ENCODE measurements around the gene GSTM2.

Gene GSTM2

DNA sequence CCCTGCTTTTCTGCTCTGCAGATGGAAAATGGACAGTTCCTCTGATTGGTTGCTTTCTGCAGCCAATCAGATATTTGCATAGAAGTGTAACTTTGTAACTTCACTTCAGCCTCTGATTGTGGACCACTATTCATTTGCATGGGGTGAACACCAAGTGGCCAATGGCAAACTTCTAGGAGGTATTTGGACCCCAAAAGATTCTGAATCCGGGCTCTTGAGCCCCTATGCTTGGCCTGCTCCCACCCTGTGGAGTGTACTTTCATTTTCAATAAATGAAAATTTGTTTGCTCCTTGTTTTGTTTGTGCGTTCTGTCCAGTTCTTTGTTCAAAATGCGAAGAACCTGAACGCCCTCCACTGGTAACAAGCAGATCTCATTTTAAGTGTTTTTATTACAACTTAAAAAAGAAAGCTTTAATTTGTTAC is 18.4 kb upstream of the GSTM2 start:
- peak overlapping the region; percentile 44 for H3K4me3 ChIP-seq (ENCODE audit: control insufficient read depth, low read depth, low read length)
- peak; percentile 75 for DNase-seq (ENCODE audit: low read depth)
- TF ChIP-seq, protein P1, sequence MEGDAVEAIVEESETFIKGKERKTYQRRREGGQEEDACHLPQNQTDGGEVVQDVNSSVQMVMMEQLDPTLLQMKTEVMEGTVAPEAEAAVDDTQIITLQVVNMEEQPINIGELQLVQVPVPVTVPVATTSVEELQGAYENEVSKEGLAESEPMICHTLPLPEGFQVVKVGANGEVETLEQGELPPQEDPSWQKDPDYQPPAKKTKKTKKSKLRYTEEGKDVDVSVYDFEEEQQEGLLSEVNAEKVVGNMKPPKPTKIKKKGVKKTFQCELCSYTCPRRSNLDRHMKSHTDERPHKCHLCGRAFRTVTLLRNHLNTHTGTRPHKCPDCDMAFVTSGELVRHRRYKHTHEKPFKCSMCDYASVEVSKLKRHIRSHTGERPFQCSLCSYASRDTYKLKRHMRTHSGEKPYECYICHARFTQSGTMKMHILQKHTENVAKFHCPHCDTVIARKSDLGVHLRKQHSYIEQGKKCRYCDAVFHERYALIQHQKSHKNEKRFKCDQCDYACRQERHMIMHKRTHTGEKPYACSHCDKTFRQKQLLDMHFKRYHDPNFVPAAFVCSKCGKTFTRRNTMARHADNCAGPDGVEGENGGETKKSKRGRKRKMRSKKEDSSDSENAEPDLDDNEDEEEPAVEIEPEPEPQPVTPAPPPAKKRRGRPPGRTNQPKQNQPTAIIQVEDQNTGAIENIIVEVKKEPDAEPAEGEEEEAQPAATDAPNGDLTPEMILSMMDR (conservative IDR thresholded peaks at IDR 0.05; ENCODE audit: control insufficient read depth, insufficient read depth, low read depth, low read length) = peak; percentile 56

DNA sequence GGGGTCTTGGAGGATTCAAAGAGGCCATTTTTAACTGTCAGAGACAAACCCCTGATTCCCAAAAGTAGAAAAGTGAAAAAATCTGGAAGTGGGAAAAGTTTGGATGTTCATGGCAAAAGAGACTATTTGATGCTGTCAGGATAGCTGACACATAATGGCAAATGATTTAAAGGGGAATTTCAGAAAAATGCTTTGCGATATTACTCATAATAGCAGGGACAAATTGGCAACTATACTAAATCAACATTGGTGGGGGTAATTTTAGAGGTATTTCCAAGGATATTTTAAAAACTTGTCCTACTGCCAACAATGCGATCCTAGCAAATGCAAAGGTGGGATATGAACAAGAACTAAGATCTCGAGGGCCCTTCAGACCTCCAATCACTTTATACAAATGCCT is 17.2 kb upstream of the GSTM2 start:
- DNase-seq (ENCODE audit: low read depth) = no peak
- no peak overlapping the region for H3K4me3 ChIP-seq (ENCODE audit: control insufficient read depth, low read depth, low read length)
- TF ChIP-seq, protein P1 (conservative IDR thresholded peaks at IDR 0.05; ENCODE audit: control insufficient read depth, insufficient read depth, low read depth, low read length) = no peak

DNA sequence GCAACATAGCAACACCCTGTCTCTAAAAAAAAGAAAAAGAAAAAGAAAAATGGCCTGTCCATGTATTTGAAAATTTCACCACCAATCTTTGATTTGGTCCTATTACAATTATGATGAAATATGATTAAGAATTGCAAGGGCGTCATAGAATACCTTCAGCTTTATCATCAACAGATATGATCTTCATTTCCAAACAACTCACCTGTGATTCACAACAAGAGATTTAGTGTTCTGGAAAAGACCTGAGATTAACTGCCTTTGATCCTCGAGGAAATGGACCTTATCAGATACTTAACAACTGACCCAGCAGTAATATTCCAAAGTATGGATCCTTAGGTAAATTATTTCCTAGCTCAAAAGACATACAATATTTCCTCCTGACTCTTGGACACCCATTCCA is 15.5 kb upstream of the GSTM2 start:
- H3K4me3 ChIP-seq (ENCODE audit: control insufficient read depth, low read depth, low read length) = no peak overlapping the region
- TF ChIP-seq, protein P1 (conservative IDR thresholded peaks at IDR 0.05; ENCODE audit: control insufficient read depth, insufficient read depth, low read depth, low read length) = no peak
- DNase-seq (ENCODE audit: low read depth) = no peak

DNA sequence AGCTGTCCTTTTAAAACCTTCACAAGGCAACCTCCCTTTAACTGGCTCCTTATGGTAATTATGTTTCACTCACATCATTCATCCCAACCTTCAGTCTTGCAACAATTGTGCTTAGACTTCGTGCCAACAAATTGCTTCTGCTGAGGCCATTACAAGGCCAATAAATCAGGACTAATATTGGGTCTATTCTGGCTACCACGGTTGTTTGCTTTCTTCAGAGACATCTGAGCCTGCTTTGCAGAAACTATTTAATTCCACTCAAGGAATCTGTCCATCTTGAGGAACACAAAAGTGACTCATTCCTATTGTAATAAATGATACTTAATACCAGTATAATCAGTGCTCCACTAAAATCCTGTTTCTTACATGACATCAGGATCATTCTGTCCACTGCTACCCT is 14.6 kb upstream of the GSTM2 start:
- TF ChIP-seq, protein P1 (conservative IDR thresholded peaks at IDR 0.05; ENCODE audit: control insufficient read depth, insufficient read depth, low read depth, low read length) = no peak
- no peak overlapping the region for H3K4me3 ChIP-seq (ENCODE audit: control insufficient read depth, low read depth, low read length)
- no peak for DNase-seq (ENCODE audit: low read depth)

DNA sequence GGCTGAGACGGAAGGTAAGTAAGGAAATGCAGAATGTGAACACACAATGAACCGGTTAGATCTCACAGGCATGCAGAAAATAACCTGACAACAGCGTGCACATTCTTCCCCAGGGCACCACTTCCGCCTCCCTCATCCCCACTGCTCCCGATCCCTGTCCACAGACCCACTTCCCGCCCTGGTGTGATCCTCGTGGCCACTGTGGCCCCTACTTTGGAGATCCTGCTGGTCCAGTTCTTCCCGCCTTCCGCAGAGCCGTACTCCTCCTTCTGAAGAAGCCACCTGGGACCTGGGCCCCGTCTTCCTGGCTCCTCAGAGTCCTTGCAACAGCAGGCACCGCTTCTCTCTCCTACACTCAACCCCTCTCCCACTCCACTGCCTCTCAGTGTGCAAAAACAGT is 13.3 kb upstream of the GSTM2 start:
- DNase-seq (ENCODE audit: low read depth) = no peak
- H3K4me3 ChIP-seq (ENCODE audit: control insufficient read depth, low read depth, low read length) = no peak overlapping the region
- TF ChIP-seq, protein P1 (conservative IDR thresholded peaks at IDR 0.05; ENCODE audit: control insufficient read depth, insufficient read depth, low read depth, low read length) = no peak

DNA sequence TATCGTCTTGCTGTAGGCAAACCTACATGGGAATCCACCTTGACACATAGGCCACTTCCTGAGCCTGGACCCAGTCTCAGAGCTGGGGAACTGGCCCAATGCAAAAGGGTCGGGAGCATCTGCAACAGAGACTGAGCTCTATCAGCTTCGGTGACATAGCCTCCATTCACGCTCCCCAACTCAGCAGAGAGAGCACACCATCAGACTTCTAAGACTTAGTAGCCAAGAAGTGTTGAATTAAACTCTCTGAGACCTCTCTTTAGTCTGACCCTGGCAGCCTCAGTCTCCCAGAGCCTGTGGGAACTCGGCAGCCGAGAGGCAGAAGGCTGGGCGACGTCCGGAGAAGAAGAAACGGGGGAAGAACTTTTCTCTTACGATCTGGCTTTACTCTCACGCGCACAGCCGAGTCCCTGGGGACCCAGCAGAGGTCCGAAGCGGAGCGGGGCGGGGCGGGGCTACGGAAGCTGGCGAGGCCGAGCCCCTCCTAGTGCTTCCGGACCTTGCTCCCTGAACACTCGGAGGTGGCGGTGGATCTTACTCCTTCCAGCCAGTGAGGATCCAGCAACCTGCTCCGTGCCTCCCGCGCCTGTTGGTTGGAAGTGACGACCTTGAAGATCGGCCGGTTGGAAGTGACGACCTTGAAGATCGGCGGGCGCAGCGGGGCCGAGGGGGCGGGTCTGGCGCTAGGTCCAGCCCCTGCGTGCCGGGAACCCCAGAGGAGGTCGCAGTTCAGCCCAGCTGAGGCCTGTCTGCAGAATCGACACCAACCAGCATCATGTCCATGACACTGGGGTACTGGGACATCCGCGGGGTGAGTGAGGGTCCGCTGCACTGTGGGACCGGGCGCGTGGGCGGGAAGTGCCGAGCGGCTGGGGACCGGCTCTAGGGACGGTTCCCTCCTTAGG is 12.0 kb upstream of the GSTM2 start, which contains the start of gene GSTM4:
GSTM4 (plus strand) TSS at position 485 of the 905 bp plus-strand sequence; CDS start at position 776, 291 bp downstream.
- TF ChIP-seq, protein P1 (conservative IDR thresholded peaks at IDR 0.05; ENCODE audit: control insufficient read depth, insufficient read depth, low read depth, low read length) = no peak
- peak; percentile 71 for DNase-seq (ENCODE audit: low read depth)
- H3K4me3 ChIP-seq (ENCODE audit: control insufficient read depth, low read depth, low read length) = peak within 1 kb of the TSS; percentile 78
